ENCODE measurements around the gene PITPNM2.

- no peak for TF ChIP-seq POLR2AphosphoS5 (IDR thresholded peaks at IDR 0.05)
- TF ChIP-seq CTCF (IDR thresholded peaks at IDR 0.05), result no peak
- no peak for TF ChIP-seq POLR2A (IDR thresholded peaks at IDR 0.05)
These were observed 10.8 kb downstream of the PITPNM2 start for GRCh38 chr12:123139926-123140675.
